Measurements from ENCODE around the gene VWF.

Gene VWF

GRCh38 chr12:5908251-5908650, 216.2 kb downstream of the VWF start:
- no peak for DNase-seq (ENCODE audit: low read depth)
- no peak overlapping the region for H3K4me3 ChIP-seq (ENCODE audit: low read depth, low read length)

GRCh38 chr12:5907807-5908206, 216.7 kb downstream of the VWF start:
- no peak for DNase-seq (ENCODE audit: low read depth)

GRCh38 chr12:5905757-5906156, 218.7 kb downstream of the VWF start:
- H3K4me3 ChIP-seq (ENCODE audit: low read depth, low read length): no peak overlapping the region
- DNase-seq (ENCODE audit: low read depth): no peak

More at GRCh38 chr12:5907807-5908206, 216.7 kb downstream of the VWF start:
- no peak overlapping the region for H3K4me3 ChIP-seq (ENCODE audit: low read depth, low read length)

- no peak for DNase-seq (ENCODE audit: low read depth)
- no peak overlapping the region for H3K4me3 ChIP-seq (ENCODE audit: low read depth, low read length)
Observed at GRCh38 chr12:5904969-5905368, 219.5 kb downstream of the VWF start.

- no peak for DNase-seq (ENCODE audit: low read depth)
- no peak overlapping the region for H3K4me3 ChIP-seq (ENCODE audit: low read depth, low read length)
Observed at GRCh38 chr12:5904441-5904840, 220.0 kb downstream of the VWF start.

- H3K4me3 ChIP-seq (ENCODE audit: low read depth, low read length): no peak overlapping the region
- no peak for DNase-seq (ENCODE audit: low read depth)
Observed at GRCh38 chr12:5902736-5903135, 221.7 kb downstream of the VWF start.

GRCh38 chr12:5901416-5901815, 223.1 kb downstream of the VWF start:
- no peak for DNase-seq (ENCODE audit: low read depth)
- H3K4me3 ChIP-seq (ENCODE audit: low read depth, low read length): no peak overlapping the region

- no peak for DNase-seq (ENCODE audit: low read depth)
- H3K4me3 ChIP-seq (ENCODE audit: low read depth, low read length): no peak overlapping the region
Observed at GRCh38 chr12:5900533-5901205, 223.8 kb downstream of the VWF start.

- no peak for DNase-seq (ENCODE audit: low read depth)
- H3K4me3 ChIP-seq (ENCODE audit: low read depth, low read length): no peak overlapping the region
Observed at GRCh38 chr12:5900076-5900475, 224.4 kb downstream of the VWF start.

- H3K4me3 ChIP-seq (ENCODE audit: low read depth, low read length): no peak overlapping the region
- DNase-seq (ENCODE audit: low read depth): no peak
Observed at GRCh38 chr12:5899675-5900074, 224.8 kb downstream of the VWF start.

GRCh38 chr12:5898874-5899273, 225.6 kb downstream of the VWF start:
- no peak for DNase-seq (ENCODE audit: low read depth)
- H3K4me3 ChIP-seq (ENCODE audit: low read depth, low read length): no peak overlapping the region
